GM21619 (cell line): ENCODE measurements around the gene CTIF.

Experiments
- ATAC-seq: cut with Tn5 transposase; IDR thresholded peaks from one replicate; pipeline ENCODE4 v1.9.1; 2021; ENCODE audit not compliant: unreplicated experiment

Gene CTIF

DNA sequence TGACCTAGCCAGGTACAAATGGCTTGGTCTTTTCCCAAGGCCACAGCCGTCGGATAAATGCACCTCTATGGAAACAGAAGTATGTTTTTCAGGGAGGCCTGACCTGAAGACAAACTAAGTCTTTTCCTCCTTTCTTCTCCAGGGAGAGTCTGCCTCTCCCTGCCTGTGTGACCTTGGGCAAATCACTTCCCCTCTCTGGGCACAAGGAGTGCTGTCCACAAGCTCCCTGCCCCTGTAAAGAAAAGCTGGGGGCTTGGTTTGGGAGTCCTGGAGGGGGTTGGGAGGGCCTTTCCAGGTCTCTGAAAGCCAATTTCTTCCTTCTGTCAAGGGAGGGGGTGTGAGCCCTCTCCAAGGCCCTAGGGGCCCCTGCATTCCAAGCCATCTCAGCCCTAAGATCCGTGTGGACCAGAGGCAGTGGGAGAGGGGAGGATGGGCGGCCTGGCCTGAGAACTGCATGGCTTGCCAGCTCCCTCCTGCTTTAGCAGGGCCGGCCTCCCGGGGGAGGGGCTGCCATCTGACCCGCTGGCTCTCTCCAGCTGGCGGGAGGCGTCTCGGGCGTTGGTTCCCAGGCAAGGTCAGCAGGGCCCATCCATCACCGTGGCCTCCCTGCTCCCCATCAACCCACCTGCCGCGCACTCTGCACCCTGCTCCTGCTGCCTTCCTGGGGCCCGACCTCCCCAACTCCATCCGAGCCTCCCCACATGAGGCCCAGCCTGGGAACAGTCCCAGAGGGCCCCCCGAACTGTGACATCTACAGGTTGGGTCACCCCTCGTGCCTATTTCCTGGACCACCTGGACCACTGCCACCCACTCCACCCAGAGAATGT, 350.5 kb downstream of the CTIF start:
- no peak for ATAC-seq

- no peak for ATAC-seq
Measured at GRCh38 chr18:48889981-48890762, 351.3 kb downstream of the CTIF start.

DNA sequence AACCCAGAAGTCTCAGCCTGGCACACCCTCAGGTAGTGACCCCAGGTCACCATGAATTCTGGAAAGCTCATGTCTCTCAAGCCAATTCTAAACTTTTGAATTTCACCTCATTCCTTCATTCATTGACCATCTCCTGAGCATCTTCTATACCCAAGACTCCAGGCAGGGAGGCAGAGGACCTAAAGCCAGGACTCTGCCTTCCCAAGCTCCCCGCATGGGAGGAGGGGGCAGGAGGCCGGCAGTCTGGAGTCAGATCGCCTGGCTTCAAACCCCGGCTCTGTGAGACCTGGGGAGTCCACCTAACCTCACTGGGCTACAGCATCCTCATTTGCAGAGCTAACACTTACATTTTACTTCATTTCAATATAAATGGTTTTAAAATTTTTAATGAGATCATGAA, 352.9 kb downstream of the CTIF start:
- no peak for ATAC-seq

- ATAC-seq = no peak
Measured at GRCh38 chr18:48892146-48892855, 353.5 kb downstream of the CTIF start.

DNA sequence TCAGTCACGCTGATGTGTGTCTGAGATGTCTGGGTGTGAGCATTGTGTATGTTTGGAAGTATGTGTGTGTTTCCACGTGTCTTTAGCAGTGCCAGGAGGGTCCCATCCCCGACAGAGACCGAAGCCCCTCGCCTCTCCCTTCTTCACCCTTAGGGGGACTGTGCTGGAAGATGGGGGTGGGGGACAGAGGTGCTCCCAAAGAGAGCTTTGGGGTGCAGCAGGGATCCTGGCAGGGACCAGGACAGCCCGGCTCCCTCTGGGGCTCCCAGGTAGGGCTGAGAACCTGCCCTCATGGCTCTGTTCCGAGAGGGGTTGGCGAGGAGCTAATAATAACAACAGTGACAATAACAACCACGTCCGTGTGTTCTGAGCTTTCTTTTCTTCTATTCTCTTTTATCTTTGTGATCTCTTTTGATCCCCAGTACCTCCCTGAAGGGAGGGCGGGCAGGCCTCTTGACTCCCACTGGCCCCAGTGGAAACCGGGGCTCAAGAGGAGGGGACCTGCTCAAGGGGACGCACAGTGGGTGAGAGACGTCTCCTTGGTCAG, 354.3 kb downstream of the CTIF start:
- no peak for ATAC-seq

GRCh38 chr18:48893608-48894600, 355.1 kb downstream of the CTIF start:
- ATAC-seq = no peak

GRCh38 chr18:48894799-48895346, 356.0 kb downstream of the CTIF start:
- no peak for ATAC-seq

DNA sequence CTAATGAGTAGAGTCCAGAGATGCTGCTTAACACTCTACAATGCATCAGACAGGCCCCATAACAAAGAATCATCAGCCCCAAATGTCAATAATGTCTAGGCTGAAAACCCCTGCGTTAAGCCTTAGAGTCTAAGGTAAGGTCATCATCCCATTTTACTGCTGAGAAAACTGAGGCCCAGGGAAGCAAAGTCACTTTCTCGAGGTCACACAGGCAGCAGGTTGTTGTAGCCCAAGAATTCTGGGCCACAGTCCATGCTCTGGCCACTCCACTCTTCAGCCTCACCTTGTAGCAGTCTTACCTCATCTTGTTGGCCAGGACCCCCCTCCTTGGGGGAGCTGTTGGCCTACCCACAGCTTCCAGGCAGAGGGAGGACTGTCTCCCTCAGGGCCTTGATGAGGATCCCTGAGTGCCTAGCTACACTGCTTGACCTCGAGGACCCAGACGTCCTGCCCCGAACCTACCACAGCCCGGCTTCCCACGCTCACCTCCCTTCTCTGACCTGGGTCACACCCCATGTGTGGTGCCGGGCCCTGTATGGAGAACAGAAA, 357.6 kb downstream of the CTIF start:
- ATAC-seq = no peak

DNA sequence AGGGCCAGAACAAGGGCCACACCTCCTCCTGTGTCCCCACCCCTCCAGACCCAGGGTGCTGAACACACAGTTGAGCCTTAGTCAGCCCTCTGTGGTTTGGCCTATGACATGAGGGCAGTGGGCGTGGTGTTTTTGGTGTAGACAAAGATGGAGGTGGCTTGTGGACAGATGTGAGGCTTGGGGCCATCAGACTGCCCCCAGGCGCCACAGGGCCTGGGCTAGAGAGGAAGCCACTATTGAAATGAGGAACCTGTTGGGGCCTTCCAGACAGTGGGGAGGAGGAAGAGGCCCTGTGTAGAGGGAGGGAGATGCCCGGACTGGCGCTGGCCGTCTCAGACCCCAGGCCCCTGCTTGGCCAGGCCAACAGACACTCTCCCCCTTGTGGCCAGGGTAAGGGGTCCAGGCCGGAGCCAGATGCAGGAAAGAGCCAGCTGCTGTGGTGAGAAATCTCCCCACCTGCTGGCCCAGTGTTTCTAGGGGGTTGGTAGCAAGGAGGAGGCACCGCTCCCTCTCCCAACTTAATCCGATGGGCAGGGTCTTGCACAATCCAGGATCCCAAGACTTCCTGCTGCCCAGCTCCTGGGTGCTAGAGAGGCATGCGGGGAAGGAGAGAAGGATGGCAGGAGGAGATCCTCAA, 358.2 kb downstream of the CTIF start:
- no peak for ATAC-seq

DNA sequence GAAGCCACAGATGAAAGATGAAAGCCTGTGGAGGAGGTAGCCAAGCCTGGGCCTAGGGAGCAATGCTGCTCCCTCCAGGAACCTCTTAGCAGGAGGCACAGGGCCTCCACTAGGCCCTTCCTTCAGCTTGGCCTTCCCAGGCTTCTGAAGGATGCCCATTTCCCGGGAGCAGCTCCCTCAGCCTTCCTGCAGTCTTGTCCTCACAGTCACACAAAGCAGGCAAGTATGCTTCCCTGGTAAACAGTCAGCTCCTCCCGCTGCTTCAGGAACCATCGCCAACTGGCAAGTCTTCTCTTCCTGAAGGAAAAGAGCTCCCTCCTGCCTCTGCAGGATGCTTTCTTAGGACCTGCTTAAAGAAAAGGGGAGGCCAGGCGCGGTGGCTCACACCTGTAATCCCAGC, 358.7 kb downstream of the CTIF start:
- no peak for ATAC-seq

GRCh38 chr18:48898521-48898920, 359.7 kb downstream of the CTIF start:
- ATAC-seq = no peak

- ATAC-seq = no peak
Measured at GRCh38 chr18:48899558-48900174, 360.8 kb downstream of the CTIF start.

- ATAC-seq = no peak
Measured at GRCh38 chr18:48900469-48900868, 361.6 kb downstream of the CTIF start.

DNA sequence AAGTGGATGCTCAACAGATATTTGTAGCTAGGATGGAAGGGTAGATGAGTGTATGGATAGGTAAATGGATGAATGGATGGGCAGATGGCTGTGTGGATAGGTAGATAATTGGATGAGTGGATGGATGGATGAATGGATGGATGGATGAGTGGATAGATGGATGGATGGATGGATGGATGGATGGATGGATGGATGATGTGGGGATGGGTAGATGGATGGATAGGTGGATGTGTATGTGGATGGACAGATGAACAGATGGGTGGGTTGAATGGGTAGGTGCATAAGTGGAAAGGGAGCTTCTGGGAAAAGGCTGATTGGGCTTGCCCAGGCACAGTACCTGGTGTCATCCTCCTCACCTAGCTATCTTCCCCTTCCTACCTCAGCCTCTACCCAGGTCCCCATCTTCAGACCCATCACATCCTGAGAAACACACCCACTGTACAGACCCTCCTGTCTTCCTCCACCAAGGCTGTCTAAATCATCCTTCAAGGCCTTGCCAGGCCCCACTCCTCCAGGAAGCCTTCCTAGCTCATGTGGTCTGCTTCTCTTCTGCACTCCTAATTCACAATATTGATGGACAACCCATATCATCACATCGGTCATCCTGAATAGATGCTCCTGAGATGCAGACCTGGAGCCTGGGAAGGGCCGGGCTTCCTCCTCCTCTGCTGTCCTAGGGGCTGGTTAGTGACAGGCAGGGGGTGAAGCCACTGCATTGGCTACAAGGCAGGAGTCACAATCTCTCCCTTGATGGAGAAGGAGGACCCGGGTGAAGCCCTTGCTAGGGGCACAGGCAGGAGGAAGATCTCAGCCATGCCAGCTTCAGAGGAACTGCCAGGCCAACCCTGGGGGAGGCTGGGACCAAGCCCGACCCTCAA, 362.6 kb downstream of the CTIF start:
- ATAC-seq = no peak

DNA sequence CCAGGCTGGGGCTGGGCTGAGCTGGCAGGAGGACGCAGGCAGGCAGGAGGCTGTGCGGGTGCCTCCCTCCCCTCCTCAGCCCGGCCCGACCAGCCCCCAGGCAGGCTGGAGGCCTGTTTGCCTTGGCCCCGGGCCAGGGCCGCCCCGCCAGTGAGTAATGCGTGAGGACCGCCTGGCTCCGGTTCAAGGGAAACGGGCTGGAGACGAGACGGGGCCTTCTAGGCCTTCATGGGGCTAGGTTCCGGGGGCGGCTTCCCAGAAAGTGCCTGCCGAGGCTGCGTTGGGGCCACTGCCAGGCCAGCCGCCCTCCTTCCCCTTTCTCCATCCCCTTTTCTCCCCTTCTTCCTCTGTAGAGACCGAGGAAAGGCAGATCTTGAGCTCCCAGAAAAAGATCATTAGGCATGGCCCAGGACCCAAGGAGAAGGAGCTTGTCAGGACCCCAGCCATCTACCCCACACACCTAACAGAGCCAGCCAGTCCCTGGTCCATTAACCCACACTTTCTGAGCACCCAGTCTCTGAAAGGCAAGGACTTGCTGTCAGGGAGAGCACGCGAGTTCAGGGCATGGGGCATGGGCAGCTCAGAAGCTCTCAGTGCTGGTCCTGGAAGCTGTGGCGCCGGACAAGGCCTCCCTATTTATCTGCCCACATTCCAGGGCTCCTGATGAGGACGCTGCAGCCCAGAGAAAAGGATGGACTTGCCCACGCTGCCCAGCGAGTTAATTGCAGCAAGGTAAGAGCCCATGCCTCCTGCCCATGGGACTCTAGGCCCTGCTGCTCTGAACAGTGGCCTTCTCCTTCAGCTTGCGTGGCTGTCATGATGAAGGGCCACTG, 363.4 kb downstream of the CTIF start:
- no peak for ATAC-seq

- no peak for ATAC-seq
Measured at GRCh38 chr18:48902856-48903601, 364.2 kb downstream of the CTIF start.
